Measurements from ENCODE around the gene CDKN2D.

Gene CDKN2D

DNA sequence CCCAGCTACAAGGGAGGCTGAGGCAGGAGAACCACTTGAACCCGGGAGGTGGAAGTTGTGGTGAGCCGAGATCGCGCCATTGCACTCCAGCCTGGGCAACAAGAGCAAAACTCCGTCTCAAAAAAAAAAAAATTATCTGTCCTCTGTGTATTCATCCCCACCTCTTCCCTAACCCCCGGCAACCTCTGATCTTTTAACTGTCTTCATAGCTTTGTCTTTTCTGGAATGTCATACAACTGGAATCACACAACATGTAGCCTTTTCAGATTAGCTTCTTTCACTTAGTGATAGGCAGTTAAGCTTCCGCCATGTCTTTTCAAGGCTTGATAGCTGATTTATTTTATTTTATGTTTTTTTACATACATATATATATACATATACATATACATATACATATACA is 43.1 kb downstream of the CDKN2D start:
- no peak for DNase-seq (ENCODE audit: extremely low spot score)
- CTCF ChIA-PET = interaction anchor here (0.6 to 1.3 kb wide), 3 partner anchors 9 to 39 kb away, joined by 3 read pairs; no protein-coding TSS in a partner anchor
- TF ChIP-seq ZNF384 (IDR thresholded peaks at IDR 0.05) (no peak), NFRKB (IDR thresholded peaks at IDR 0.05) (no peak), HDGF (IDR thresholded peaks at IDR 0.05; ENCODE audit: borderline replicate concordance) (no peak), TARDBP (IDR thresholded peaks at IDR 0.05) (no peak), ARNT (IDR thresholded peaks at IDR 0.05) (no peak), SUZ12 (IDR thresholded peaks at IDR 0.05) (no peak), ELF4 (IDR thresholded peaks at IDR 0.05) (no peak)
- POLR2A ChIA-PET = no interaction called here

DNA sequence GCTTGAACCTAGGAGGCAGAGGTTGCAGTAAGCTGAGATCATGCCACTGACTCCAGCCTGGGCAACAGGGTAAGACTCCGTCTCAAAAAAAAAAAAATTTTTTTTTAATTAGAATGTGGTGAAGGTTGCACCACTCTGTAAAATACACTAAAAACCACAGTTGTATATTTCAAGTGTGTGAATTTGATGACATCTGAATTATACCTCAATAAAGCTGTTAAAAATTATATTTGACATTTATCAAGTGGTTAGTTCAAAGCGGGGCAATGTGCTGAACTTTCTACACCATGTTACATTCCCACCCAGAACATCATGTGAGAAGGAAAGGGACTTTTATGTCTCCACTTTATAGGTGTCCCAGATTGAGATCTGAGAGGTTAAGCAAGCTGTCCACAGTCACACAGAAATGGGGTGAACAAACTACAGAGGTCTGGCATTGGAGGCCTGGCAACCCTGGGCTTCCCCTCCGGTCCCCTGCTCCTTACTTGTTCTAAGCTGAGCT is 45.6 kb downstream of the CDKN2D start:
- ChIA-PET CTCF (interaction anchor here (0.7 kb wide), 3 partner anchors 18 to 130 kb away, joined by 3 to 11 read pairs (median 3); no protein-coding TSS in a partner anchor), POLR2A (no interaction called here)
- TF ChIP-seq HDGF (IDR thresholded peaks at IDR 0.05; ENCODE audit: borderline replicate concordance) = no peak
- no peak for TF ChIP-seq L3MBTL2 (conservative IDR thresholded peaks at IDR 0.05)
- TF ChIP-seq CTBP1 (IDR thresholded peaks at IDR 0.05; ENCODE audit: borderline replicate concordance) = no peak
- TF ChIP-seq FOXM1 (IDR thresholded peaks at IDR 0.05; ENCODE audit: borderline replicate concordance) = no peak
- no peak for TF ChIP-seq SUZ12 (IDR thresholded peaks at IDR 0.05)
- no peak for TF ChIP-seq SP1 (IDR thresholded peaks at IDR 0.05)
- no peak for TF ChIP-seq TARDBP (IDR thresholded peaks at IDR 0.05)
- TF ChIP-seq PKNOX1 (IDR thresholded peaks at IDR 0.05) = no peak
- no peak for TF ChIP-seq BHLHE40 (IDR thresholded peaks at IDR 0.05; ENCODE audit: borderline replicate concordance)
- TF ChIP-seq ZNF384 (IDR thresholded peaks at IDR 0.05) = no peak
- no peak for TF ChIP-seq NFRKB (IDR thresholded peaks at IDR 0.05)
- TF ChIP-seq ELF4 (IDR thresholded peaks at IDR 0.05) = no peak
- DNase-seq (ENCODE audit: extremely low spot score) = no peak

DNA sequence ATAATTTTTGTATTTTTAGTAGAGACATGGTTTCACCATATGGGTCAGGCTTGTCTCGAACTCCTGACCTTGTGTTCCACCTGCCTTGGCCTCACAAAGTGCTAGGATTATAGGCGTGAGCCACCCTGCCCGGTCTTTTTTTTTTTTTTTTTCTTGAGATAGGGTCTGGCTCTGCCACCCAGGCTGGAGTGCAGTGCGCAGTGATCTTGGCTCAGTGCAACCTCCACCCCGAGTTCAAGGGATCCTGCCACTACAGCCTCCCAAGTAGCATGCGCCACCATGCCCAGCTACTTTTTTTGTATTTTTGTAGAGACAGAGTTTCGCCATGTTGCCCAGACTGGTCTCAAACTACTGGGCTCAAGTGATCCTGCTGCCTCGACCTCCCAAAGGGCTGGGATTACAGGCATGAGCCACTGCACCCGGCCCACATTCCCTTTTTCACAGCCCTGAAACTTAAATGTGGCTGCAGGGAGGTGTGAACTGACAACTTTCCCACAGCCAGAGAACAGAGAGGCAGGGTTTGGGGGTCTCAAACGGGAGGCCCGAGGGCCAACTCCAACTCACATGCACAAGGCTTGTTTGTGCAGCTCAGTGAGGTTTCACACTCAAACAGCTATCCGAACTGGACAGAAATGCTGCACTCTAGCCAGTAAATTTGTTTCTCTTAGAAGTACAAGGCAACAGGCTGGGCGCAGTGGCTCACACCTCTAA is 47.2 kb downstream of the CDKN2D start:
- no peak for DNase-seq (ENCODE audit: extremely low spot score)
- POLR2A ChIA-PET = no interaction called here
- CTCF ChIA-PET = no interaction called here
- TF ChIP-seq BHLHE40 (IDR thresholded peaks at IDR 0.05; ENCODE audit: borderline replicate concordance) (no peak), FOXM1 (IDR thresholded peaks at IDR 0.05; ENCODE audit: borderline replicate concordance) (no peak), ELF4 (IDR thresholded peaks at IDR 0.05) (no peak), SUZ12 (IDR thresholded peaks at IDR 0.05) (no peak), TARDBP (IDR thresholded peaks at IDR 0.05) (no peak), L3MBTL2 (conservative IDR thresholded peaks at IDR 0.05) (no peak)

DNA sequence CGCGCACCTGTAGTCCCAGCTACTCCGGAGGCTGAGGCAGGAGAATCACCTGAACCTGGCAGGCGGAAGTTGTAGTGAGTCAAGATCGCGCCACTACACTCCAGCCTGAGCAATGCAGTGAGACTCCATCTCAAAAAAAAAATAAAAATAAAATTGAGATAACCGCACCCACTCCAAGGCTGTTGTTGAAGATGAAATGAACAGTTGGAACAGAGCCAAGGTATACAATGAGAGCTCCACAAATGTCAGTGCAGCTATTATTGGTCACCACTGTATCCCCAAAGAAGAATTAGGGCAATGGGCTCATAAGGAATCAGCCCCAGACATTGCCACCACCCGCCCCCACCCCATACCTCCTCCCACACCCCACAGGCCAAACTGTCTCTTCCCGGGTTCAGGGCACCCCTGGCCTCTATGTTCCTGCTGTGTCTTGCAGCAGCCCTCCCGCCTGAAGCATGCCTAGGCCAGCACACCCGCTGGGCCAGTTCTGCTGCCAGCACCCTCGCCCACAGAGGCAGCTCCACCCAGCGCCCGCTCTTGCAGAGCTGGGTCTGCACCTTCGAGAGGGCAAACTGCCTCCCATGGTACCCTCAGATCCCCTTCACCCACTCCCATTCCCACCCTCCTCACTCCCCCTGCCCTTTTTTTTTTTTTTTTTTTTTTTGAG is 48.0 kb downstream of the CDKN2D start:
- DNase-seq (ENCODE audit: extremely low spot score) = no peak
- no peak for TF ChIP-seq ELF4 (IDR thresholded peaks at IDR 0.05)
- TF ChIP-seq SP1 (IDR thresholded peaks at IDR 0.05) = no peak
- TF ChIP-seq ARNT (IDR thresholded peaks at IDR 0.05) = no peak
- TF ChIP-seq SUZ12 (IDR thresholded peaks at IDR 0.05) = no peak
- no peak for TF ChIP-seq ZNF384 (IDR thresholded peaks at IDR 0.05)
- no peak for TF ChIP-seq PKNOX1 (IDR thresholded peaks at IDR 0.05)
- no peak for TF ChIP-seq BHLHE40 (IDR thresholded peaks at IDR 0.05; ENCODE audit: borderline replicate concordance)
- no peak for TF ChIP-seq LEF1 (IDR thresholded peaks at IDR 0.05; ENCODE audit: borderline replicate concordance)
- TF ChIP-seq TARDBP (IDR thresholded peaks at IDR 0.05) = no peak
- no peak for TF ChIP-seq L3MBTL2 (conservative IDR thresholded peaks at IDR 0.05)
- TF ChIP-seq FOXA1 (IDR thresholded peaks at IDR 0.05) = no peak
- no peak for TF ChIP-seq FOXM1 (IDR thresholded peaks at IDR 0.05; ENCODE audit: borderline replicate concordance)
- no peak for TF ChIP-seq NFRKB (IDR thresholded peaks at IDR 0.05)
- TF ChIP-seq CTBP1 (IDR thresholded peaks at IDR 0.05; ENCODE audit: borderline replicate concordance) = no peak
- no peak for TF ChIP-seq HDGF (IDR thresholded peaks at IDR 0.05; ENCODE audit: borderline replicate concordance)
- TF ChIP-seq FOXK2 (IDR thresholded peaks at IDR 0.05) = no peak
- POLR2A ChIA-PET = interaction anchor here (1.0 to 1.3 kb wide), 2 partner anchors 11 to 36 kb away, joined by 3 read pairs; no protein-coding TSS in a partner anchor
- CTCF ChIA-PET = interaction anchor here (0.6 kb wide), 1 partner anchor 340 kb away, joined by 3 read pairs; no protein-coding TSS in a partner anchor

DNA sequence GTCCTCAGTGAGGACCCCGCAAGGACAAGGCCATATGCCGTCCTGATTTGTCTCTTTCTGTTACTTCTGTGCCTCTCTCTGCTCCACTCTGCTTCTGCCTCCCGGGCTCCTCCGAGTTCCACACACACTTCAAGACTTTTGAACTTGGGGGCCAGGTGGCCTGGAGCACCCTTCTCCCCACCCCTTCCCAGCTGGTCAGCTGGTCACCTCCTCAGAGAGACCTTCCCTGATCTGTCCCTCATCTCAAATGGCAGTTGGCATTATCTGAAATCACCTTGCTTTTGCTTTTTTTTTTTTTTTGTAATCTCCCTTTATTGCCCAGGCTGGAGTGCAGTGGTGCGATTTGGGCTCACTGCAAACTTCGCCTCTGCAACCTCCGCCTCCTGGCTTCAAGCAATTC is 49.4 kb downstream of the CDKN2D start:
- ChIA-PET CTCF (interaction anchor here (0.5 to 0.9 kb wide), 2 partner anchors 16 to 22 kb away, joined by 4 read pairs; no protein-coding TSS in a partner anchor), POLR2A (no interaction called here)
- TF ChIP-seq FOXM1 (IDR thresholded peaks at IDR 0.05; ENCODE audit: borderline replicate concordance) (no peak), FOXA1 (IDR thresholded peaks at IDR 0.05) (no peak), ARNT (IDR thresholded peaks at IDR 0.05) (no peak), NFRKB (IDR thresholded peaks at IDR 0.05) (no peak), ZNF384 (IDR thresholded peaks at IDR 0.05) (no peak), PKNOX1 (IDR thresholded peaks at IDR 0.05) (no peak), FOXK2 (IDR thresholded peaks at IDR 0.05) (no peak), L3MBTL2 (conservative IDR thresholded peaks at IDR 0.05) (no peak), BHLHE40 (IDR thresholded peaks at IDR 0.05; ENCODE audit: borderline replicate concordance) (no peak), CTBP1 (IDR thresholded peaks at IDR 0.05; ENCODE audit: borderline replicate concordance) (no peak), TARDBP (IDR thresholded peaks at IDR 0.05) (no peak), LEF1 (IDR thresholded peaks at IDR 0.05; ENCODE audit: borderline replicate concordance) (no peak), ELF4 (IDR thresholded peaks at IDR 0.05) (no peak), SP1 (IDR thresholded peaks at IDR 0.05) (no peak), SUZ12 (IDR thresholded peaks at IDR 0.05) (no peak), HDGF (IDR thresholded peaks at IDR 0.05; ENCODE audit: borderline replicate concordance) (no peak)
- DNase-seq (ENCODE audit: extremely low spot score) = no peak

Data from HEK293T (cell line).